Suprapubic skin (tissue), 4 donors: ENCODE measurements around the gene TMED10.

Experiments
- EP300 ChIP-seq: sonication (generic); formaldehyde crosslinking; IDR thresholded peaks from one replicate; pipeline ENCODE4 v1.6.1; 2017; ENCODE audit warnings: antibody characterized with exemption
- POLR2A ChIP-seq, 2 donors: fragments of 450-650 bp; IDR thresholded peaks; one replicate each; pipeline ENCODE4 v1.6.1; 2017; ENCODE audit warnings: antibody characterized with exemption in 2 of 2, mild to moderate bottlenecking in 2 of 2, moderate library complexity in 2 of 2
- POLR2AphosphoS5 ChIP-seq, 3 donors: sonication (generic); formaldehyde crosslinking; IDR thresholded peaks; one replicate each; pipeline ENCODE4 v1.6.1; 2017; ENCODE audit warnings: antibody characterized with exemption in 3 of 3
- TF ChIP-seq, protein P1 (sequence below), 2 donors: fragments of 200-600 bp in 1 of 2; fragments of 450-650 bp in 1 of 2; sonication (generic) in 1 of 2; IDR thresholded peaks; one replicate each; pipeline ENCODE4 v1.5.1; 2016 to 2019; ENCODE audit warnings: antibody characterized with exemption in 2 of 2, mild to moderate bottlenecking in 1 of 2, moderate library complexity in 1 of 2

DNA sequence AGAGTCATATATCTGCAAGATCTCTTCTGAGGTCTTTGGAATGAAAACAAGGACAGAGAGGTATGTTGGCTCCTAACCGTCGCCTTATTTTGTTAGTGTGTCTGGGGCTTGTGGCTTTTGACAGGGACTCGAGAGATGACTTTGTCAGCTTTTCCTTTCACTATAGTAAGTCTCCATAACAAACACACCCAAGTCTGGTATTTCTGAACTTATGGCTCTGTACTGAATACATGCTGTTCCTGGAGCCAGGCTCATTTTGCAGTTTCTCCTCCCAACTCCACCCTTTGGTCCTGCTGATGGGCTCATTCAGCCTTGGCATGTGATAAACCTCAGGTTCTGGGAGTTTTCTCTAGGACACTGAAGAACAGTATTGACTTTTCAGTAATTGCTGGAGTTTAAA, 27.7 kb upstream of the TMED10 start:
- TF ChIP-seq, protein P1, sequence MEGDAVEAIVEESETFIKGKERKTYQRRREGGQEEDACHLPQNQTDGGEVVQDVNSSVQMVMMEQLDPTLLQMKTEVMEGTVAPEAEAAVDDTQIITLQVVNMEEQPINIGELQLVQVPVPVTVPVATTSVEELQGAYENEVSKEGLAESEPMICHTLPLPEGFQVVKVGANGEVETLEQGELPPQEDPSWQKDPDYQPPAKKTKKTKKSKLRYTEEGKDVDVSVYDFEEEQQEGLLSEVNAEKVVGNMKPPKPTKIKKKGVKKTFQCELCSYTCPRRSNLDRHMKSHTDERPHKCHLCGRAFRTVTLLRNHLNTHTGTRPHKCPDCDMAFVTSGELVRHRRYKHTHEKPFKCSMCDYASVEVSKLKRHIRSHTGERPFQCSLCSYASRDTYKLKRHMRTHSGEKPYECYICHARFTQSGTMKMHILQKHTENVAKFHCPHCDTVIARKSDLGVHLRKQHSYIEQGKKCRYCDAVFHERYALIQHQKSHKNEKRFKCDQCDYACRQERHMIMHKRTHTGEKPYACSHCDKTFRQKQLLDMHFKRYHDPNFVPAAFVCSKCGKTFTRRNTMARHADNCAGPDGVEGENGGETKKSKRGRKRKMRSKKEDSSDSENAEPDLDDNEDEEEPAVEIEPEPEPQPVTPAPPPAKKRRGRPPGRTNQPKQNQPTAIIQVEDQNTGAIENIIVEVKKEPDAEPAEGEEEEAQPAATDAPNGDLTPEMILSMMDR (IDR thresholded peaks at IDR 0.05): no peak
- TF ChIP-seq POLR2AphosphoS5 (IDR thresholded peaks at IDR 0.05) (peak in 1 of 3 donors; percentile 16), POLR2A (IDR thresholded peaks at IDR 0.05) (no peak), EP300 (no peak)
